Middle frontal gyrus (tissue), 1 donor: ENCODE data around the gene MB21D2.

Experiments
- DNase-seq: peaks from one replicate; pipeline ENCODE4 v3.0.0-alpha.2; 2015; ENCODE audit warnings: low spot score; ENCODE audit errors: extremely low spot score

MB21D2 gene

DNA sequence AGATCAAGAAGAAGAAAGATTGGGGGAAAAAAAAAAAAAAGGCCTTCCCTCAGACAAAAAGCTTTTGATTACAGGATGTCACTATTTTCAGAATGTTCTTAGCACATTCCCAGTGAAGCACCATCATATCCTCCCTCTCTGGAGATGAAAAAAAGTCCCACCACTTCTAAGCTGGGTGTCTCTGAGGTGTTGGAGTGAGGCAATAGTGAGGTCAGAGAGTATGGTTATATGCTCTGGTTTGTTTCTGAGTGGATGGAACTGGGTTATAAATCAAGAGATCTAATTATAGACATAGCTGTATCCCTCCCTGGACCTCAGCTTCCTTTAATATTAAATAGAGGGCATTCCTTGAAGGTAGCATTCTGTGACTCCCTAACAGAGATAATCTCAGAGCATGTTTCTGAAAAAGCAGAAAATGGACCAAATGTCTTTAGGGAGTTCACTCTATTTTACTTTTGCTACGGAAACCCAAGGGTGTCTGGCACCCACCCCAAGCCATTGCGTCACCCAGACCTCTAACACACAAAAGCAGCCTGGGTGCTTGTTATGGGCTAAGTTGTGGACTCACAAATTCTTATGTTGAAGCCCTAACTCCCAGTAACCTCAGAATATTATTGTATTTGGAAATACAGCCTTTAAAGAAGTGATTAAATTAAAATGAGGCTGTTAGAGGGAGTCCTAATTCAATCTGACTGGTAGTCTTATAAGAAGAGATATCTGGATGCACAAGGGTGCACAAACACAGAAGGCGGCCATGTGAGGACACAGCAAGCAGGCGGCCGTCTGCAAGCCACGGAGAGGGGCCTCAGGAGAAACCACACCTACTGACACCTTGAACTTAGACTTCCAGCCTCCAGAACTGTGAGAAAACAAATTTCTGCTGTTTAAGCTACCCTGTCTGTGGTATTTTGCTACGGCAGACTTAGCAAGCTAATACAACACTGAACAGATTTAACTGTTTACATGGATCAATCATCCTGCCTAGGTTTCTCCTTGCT is 81.5 kb downstream of the MB21D2 start:
- DNase-seq: no peak

DNA sequence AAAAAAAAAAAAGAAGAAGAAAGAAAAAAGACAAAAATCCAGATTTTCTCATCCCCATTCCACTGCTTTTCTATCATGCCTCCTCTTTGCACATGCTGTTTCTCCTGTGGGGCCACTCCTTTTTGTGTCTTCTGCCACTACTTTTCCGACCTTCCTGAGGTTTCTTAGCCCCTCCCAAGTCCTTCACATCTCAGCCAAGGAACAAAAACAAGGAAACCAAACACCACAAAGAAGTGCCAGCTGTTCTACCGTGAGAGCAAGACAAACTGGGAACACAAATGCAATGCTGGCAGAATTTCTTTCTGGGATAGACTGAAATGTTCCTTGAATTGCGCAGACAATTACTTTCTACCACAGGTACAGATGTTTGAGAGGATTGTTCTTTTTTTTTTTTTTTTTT is 83.2 kb downstream of the MB21D2 start:
- no peak for DNase-seq

DNA sequence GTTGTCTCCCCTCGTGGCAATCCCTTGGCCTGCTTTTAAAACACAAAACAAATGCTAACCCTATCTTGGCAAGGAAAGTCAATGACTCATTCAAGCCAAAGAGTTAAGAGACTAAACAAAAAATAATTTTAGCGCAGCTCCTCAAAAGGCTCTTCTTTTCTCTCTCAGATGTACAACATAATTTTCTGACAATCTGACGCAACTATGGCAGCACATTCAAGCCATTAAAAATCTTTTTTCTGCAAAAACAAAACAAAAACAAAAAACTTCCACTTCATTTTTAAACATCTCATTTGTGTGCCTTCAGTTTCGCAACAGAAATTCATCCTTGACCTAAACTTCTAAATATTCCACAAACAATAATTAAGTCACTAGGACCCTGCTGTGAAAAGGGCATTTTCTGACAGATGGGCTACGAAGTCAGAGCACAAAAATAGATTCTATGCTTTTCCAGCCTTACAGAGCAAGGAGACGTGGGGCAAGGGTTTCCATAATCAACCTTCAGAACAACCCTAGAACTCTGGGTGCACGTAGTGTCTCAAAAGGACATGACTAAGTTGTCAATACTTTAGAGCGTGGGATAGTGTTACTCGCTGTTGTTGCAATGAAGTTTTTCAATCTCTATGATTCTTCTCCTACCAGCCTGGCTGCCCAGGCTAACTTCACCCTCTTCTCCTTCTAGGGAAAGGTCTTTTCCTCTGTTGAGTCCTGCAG is 84.3 kb downstream of the MB21D2 start:
- no peak for DNase-seq

DNA sequence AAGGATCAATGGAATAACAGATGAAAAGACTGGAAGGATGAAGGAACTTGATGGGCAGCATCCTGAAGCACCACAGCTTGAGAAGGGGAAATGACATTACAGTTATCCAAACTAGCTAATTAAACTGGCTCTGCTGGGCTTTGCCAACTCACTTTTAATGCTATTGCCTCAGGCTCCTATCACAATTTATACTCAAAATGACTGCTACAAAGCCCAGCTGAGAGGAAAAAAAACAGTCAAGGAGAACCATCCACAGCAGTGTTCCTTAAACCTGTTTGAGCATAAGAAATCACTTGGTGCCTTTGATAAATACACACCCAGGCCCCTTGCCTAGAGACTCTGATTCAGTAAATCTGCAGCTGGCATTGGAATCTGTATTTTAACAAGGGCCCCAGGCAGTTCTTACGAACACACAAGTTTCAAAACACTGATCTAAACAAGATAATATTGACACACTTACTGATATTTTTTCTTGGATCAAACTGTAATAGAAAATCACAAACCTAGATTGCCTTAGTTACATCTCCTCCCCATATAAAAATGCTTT is 85.8 kb downstream of the MB21D2 start:
- no peak for DNase-seq

DNA sequence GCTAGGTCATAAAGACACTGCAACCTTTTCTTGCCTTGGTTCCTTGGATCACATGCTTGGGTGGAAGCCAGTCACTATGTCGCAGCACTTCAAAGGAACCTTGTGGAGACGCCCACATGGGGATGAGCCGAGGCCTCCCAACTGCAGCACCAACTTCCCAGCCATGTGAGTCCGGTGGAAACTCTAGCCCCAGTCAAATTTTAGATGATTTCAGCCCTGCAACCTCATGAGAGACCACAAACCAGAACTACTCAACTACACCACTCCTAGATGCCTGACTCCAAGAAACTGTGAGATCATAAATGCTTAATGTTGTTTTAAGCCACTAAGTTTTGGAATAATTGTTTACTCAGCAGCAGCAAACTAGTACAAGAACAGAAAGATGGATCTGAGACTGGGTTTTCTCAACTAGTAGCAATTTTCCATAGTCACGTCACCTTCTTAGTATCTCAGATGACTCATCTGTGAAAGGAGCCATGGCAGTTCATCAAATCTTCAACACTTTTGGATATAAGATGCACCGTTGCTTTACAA is 86.5 kb downstream of the MB21D2 start:
- no peak for DNase-seq

DNA sequence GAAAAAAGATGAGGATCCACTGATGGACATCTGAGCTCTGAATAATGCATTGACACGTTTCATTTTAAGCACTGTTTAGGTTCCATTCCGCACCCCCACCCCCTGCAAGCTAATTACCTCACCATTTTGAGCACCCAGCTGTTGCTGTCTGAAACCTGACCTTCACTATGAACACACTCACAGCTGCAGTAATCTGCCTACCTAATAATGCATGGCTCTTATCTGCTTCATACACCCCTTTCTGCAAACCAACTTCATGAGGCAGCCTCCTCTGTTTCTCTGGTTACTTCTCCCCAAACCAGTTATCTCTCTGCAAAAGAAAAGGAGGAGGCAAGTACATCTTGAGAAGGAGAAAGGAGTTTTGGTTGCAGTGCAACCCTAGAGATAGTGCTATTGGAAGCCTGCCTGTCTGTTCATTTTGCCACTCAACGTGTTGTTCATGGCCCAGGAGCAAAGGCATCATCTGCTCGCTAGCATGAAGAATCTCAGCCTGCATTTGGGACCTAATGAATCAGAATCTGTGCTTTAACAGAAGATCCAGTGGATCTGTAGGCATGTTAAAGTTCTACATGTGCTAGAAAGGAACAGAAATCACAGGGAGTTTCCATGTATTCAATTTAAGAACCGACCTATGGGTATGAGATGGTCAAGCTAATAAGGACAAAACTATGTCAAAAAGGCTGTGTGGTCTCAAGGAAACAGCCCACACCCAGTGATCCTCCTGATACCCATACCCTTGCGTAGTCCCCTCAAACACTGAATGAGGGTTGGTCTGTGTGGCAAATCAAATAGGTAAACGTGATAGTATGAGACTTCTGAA is 87.2 kb downstream of the MB21D2 start:
- no peak for DNase-seq

DNA sequence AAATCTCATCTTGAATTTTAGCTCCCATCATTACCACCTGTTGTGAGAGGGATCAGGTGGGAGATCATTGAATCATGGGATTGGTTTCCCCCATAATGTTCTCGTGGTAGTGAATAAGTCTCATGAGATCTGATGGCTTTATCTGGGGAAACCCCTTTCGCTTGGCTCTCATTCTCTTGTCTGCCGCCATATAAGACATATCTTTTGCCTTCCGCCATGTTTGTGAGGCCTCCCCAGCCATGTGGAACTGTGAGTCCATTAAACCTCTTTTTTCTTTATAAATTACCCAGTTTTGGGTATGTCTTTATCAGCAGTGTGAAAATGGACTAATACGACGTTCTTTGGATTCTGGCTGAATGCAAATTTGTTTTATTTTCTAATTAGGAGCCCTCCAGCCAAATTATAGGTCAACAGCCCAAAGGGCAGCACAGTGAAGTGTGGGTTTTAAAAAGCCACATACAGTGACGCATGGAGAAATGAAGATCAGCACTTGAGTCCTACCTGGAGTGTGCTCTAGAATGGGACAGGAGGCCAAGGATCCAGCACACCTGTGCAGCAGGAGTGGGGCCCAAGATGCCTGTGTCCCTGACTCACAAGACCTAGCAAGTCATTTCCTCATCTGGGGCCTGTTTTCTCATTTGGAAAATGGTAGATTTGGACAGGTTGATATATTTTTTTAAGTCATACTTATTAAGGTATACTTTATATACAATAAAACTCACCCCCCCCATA is 89.6 kb downstream of the MB21D2 start:
- no peak for DNase-seq

DNA sequence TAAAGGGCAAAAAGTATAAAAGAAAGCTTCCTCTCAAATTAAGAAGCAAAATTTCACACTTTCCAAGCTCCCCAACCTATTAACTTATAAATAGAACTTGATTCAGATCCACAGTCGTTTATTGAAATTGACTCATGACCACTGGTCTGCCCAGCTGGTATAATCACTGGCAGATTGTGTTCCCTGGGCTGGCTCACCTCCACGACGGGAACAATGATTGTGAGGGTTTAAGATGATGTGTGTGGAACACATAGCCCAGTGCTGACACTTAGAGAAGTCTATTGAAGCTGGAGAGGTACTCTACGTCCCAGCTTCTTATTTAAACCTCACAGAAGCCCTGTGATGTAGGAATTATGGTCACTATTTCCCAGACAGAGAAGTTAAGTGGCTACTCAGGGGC is 90.4 kb downstream of the MB21D2 start:
- DNase-seq: no peak

DNA sequence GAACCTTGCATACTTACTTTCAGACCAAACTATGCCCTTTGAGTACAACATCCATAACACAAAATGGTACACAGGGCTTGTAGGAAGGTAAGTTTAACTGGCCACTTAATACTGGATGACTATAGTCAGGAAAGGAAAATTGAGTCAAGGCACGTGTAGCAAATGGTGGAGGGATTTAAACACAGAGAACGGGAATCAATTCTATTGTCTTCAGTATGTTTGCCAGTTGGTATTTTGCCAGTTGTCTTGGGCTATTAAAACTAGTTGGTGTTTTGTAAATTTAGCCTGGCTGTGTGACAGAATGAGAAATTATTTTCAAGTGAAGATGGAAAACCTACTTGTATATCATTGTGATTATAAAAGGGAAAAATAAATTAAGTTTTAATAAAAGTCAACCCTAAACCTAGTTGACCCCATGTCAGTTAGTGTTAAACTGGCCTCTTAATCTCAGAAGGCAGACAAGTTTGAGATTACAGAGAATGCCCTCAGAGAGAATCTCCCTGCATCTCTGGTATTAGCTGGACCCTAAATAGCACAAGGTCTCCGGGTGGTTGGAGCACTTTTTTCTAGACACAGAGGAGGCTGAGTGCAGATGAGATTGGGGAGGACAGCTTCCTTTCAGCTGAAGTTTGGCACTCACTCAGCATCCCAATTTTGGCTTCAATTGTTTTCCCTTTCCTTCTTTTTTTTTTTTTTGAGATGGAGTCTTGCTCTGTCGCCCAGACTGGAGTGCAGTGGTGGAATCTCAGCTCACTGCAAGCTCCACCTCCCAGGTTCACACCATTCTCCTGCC is 91.2 kb downstream of the MB21D2 start:
- DNase-seq: no peak

DNA sequence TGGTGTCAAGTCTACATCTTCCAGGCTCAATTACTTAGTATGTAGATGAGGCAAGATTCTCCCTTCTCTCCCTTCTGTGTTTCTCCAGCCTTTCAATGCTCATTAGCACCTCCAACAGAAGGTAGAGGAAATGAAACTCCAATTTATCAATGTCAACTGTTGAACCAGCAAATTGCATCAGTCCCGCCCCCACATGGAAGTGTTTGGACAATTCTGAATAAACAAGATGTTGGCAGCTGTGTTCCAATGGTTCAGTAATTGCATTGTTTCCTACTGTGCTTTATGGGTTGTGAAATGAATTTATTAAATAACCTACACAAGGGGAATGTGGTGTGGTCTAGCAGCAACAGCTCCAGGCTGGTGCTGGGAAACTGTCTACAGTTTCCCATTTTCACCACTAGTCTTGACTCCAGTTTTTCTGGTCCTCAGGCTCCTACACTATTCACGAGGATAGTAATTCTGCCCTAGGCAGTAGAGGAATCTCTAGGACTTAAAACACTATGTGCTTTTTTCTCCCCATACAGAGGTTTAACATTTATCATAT is 91.9 kb downstream of the MB21D2 start:
- no peak for DNase-seq

DNA sequence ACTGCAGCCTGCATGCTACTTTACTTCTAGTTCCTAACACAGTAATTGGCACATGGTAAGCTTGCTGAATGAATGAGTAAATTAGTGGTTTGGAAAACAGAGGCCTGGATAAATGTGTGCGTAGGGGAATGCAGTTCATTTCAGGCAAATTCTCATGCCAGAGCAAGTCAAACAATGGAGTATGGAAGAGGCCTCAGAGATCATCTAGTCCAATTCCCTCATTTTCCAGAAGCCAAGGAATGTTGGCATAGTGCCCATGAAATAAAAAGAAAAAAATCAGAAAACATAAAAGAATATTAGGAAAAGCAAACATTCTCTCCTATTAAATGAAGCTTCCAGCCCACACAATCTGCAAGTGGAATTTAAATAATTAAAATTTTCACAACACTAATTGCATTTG is 92.4 kb downstream of the MB21D2 start:
- DNase-seq: no peak

DNA sequence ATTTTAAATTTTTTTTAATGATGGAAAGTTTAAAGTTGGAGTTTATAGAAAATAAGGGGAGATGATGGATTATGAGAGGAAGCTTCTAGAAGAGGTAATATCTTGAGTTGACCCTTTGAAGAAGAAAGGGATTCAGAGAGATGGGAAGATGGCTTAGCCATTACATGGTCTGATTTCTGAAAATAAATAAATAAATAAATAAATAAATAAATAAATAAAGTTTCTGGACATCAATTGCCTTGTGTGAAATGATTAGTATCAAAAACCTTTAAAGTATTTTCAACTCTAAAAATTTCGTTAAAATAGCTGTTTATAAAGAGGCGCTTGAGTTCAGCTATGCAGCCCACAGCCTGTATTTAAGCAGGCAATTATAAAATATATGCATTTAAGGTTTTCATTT is 93.3 kb downstream of the MB21D2 start:
- no peak for DNase-seq

DNA sequence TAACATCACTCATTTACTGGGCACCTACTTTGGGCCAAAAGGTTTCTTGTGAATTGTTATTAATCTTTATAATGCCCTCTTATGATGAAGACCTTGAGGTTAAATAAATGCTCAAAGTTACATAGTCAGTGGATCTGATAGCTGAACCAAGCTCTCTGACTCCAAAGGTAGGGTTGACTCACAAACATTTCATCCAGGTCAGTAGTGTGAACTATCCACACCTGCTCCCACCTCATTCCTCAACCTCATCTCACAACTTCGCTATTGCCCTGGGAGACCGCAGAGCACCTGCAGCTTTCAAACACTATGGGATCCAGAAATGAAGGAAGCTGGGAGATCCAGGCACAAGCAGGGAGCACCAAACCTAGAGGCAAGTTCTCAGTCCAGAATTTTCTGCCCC is 96.5 kb downstream of the MB21D2 start:
- DNase-seq: no peak

DNA sequence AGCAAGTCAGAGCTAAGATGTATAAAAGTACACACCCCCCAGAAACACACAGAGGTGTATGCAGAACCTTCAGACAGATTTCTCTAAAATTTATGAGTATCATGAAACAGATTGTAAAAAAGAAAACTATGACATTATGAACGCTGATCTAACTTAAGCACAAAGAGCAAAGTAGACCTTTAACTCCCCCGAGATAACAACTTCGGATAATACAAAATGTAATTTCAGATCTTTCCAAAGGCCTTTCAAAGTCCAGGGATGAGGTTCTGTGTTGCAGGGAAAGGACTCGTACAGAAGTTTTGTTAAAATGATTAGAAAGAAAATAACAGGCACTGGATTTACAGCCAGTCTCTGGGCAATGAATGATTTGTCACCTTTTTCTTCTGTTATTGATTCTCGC is 97.5 kb downstream of the MB21D2 start:
- DNase-seq: no peak

DNA sequence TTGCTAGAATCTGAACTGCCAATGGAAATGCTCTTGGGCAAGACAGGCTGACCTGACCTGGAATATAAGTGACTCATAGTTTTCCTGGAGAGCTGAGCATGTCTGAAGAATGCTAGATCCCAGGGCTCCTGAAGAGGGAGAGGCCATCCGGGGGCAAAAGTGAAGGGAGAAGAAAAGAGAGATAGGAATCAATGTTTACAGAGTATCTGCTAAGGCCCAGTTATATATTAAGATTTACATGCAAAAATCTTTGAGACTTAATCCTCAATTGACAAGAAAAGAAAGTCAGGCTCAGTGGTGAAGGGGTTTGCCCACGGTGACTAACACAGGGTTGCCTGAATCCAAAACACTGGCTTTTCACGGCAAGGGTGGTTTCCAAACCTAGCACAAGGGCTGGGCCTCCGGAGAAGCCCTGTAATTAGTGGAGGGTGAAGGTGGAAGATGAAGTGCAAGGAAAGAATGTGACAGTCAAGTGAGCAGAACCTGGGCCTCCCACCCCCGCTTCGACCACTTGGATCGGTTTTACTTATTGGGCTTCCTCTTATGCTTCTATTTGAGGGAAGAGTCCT is 98.6 kb downstream of the MB21D2 start:
- no peak for DNase-seq

DNA sequence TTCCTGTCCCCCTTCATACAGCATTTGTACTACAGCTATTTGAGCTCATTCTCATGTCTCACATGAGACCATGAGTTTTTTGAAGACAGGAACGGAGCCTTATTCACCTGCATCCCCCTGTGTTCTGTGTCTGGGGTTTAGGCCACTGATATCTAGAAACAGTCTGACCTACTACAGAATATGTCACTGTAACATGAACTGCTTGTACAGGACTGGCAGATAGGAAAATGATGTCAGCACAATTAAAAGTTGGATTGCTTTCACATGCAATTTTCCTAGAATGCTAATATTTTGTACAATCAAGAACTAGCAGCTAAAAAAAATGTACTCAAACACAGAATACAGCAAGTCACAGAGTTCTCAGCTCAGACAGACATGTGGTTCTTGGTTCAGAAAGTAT is 99.5 kb downstream of the MB21D2 start:
- no peak for DNase-seq

DNA sequence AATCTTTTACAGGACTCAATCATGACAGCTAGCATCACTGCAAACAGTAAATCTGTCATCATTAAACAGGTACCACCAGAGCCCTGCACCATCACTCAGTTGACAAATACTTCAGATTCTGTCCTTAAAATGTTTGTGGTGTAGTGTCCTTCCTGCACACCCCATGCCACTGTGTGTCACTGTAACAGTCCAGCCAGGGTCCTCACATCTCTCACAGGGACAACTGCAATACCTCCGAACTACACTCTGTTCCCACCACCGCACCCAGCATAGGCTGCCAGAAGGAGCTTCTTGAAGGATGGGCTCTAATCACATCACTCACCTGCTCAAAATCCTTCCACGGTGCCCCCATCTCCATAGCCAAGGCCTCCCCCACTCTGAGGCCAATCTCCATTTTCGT is 100.2 kb downstream of the MB21D2 start:
- DNase-seq: no peak

DNA sequence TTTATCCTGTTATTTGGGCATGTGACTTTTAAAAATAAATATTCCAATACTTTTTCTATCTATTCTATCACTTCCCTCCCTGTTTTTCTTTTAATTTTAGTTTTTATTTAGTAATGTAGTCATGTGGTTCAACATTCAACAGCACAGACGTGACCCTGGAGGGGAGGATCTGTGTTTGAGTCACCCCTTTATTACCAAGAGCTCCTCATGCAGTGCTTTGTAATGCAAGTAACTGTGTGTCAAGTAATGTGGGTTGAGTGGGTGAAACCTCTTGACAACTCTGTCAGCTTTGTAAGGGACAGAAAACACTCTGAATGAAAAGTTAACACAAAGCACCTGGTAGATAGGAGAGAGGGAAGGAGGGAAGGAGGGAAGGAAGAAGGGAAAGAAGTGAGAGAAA is 100.6 kb downstream of the MB21D2 start:
- no peak for DNase-seq

DNA sequence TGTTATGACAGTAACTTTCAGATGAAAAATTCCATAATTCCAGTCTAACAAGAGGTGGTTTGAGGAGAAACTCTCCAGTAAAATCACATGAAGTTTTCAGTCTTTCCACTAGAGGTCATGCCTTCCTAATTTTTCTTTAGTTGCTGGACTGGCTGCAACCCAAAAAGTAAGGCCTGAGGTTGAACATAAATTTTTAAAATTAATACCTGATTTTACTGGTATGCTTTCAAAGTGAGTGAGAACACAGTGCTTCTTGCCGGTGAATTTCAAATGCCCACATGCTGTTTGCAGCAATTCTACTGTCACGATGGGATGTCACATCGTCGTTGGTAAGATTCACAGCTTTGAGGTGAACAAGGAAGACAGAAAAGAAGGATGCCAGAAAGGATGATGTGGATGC is 101.3 kb downstream of the MB21D2 start:
- peak; percentile 46 for DNase-seq
